HFF-Myc (cell line): Measurements from ENCODE around the gene PPP3R1.
A peak's percentile ranks its signal among the peaks of the same experiment; 100 is the strongest.

Source experiments
- DNase-seq: peaks from one replicate; pipeline ENCODE4 v3.0.0-alpha.2; 2011; ENCODE audit warnings: low read depth; ENCODE audit errors: extremely low read depth
- H3K4me3 ChIP-seq: replicated peaks from 2 replicates; pipeline ENCODE4 v1.5.1; 2011; ENCODE audit warnings: low read depth, mild to moderate bottlenecking, control low read depth, low read length
- TF ChIP-seq, protein P1 (sequence below): IDR thresholded peaks from 2 replicates; pipeline ENCODE4 v1.5.1; 2012; ENCODE audit warnings: mild to moderate bottlenecking, low read depth, low read length, control low read depth; ENCODE audit errors: missing control alignments

The PPP3R1 gene

DNA sequence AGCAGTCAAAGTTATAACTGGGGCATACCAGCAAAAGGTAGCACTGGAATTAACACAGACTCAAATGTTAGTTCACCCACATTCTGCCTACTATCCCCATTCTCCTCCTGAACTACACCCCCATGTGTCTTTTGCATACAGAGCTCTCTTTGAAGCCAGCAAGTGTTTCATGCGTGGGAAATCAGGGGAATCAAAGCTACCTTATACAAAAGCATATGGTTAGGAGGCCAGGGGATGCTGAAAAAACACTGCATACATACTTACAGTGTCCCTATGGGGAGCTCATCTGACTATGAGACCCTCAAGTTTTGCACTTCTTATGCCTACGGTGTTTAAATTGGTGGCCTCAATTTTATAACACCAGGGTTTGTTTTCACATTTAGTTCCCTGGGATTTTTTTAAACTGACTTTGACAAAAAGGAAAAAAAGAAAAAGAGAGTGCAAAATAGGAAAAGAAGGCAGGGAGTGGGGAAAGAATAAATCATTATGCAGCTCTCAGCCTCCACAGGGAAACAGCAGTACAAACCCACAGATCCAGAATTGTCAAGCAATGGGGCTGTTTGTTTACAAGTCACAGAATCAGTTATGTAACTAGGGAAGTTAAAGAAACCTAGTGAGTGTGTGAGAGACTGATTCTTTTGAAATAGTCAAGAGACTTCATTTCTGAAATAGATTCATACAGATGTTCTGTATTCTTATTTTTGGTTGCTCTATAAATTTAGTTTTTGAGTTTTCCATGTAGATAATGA is 20.1 kb upstream of the PPP3R1 start:
- TF ChIP-seq, protein P1, sequence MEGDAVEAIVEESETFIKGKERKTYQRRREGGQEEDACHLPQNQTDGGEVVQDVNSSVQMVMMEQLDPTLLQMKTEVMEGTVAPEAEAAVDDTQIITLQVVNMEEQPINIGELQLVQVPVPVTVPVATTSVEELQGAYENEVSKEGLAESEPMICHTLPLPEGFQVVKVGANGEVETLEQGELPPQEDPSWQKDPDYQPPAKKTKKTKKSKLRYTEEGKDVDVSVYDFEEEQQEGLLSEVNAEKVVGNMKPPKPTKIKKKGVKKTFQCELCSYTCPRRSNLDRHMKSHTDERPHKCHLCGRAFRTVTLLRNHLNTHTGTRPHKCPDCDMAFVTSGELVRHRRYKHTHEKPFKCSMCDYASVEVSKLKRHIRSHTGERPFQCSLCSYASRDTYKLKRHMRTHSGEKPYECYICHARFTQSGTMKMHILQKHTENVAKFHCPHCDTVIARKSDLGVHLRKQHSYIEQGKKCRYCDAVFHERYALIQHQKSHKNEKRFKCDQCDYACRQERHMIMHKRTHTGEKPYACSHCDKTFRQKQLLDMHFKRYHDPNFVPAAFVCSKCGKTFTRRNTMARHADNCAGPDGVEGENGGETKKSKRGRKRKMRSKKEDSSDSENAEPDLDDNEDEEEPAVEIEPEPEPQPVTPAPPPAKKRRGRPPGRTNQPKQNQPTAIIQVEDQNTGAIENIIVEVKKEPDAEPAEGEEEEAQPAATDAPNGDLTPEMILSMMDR, result no peak
- H3K4me3 ChIP-seq, result no peak overlapping the region
- no peak for DNase-seq

DNA sequence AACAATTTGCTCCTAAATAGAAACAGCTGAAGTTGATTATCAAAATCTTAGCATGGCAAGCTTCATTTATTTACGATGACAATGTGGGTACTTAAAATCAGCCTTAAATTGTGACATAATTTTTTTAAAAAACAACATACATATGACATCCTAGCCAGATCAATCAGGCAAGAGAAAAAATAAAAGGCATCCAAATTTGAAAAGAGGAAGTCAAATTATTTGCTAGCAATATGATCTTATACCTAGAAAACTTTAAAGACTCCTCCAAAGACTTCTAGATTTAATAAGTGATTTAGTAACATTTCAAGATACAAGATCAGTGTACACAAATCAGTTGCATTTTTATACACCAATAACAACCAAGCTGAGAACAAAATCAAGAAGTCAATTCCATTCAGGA is 14.3 kb upstream of the PPP3R1 start:
- TF ChIP-seq, protein P1, result no peak
- no peak overlapping the region for H3K4me3 ChIP-seq
- DNase-seq, result no peak

DNA sequence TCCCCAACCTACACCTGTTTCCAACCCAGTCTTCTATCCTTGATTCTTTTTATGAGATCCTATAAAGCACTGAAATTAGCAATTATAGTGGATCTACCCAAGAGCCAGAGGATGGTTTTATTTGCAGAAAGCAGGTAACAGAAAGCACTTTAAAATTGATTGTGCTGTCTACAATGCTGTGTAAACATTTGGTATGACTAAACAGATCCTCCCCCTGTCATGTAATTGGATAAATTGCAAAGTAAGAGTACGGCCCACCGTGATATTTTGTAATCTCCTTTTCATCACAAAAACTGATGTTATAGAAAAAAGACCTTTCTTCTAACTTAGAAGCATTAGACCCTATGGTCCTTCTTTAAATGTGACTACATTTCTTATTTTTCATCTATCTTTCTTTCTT is 11.3 kb upstream of the PPP3R1 start:
- no peak for DNase-seq
- TF ChIP-seq, protein P1, result no peak

GRCh38 chr2:68258851-68259250 is 6.5 kb upstream of the PPP3R1 start:
- TF ChIP-seq, protein P1, result no peak
- H3K4me3 ChIP-seq, result no peak overlapping the region
- no peak for DNase-seq

More for the DNA sequence above, 11.3 kb upstream of the PPP3R1 start:
- no peak overlapping the region for H3K4me3 ChIP-seq

GRCh38 chr2:68256093-68256450 is 3.7 kb upstream of the PPP3R1 start:
- DNase-seq, result no peak
- no peak overlapping the region for H3K4me3 ChIP-seq
- TF ChIP-seq, protein P1, result no peak

GRCh38 chr2:68253219-68254068 is 1.1 kb upstream of the PPP3R1 start:
- H3K4me3 ChIP-seq, result peak overlapping the region; percentile 93
- no peak for DNase-seq
- TF ChIP-seq, protein P1, result no peak
